ENCODE measurements around the gene SLC11A2. TPM values are rescaled to one million over a fixed set of nuclear protein-coding genes. Genes with fewer than 3 reads are reported as not detected.

The SLC11A2 gene
- total RNA-seq, result 20.5 and 23.7 TPM in 2 replicates

DNA sequence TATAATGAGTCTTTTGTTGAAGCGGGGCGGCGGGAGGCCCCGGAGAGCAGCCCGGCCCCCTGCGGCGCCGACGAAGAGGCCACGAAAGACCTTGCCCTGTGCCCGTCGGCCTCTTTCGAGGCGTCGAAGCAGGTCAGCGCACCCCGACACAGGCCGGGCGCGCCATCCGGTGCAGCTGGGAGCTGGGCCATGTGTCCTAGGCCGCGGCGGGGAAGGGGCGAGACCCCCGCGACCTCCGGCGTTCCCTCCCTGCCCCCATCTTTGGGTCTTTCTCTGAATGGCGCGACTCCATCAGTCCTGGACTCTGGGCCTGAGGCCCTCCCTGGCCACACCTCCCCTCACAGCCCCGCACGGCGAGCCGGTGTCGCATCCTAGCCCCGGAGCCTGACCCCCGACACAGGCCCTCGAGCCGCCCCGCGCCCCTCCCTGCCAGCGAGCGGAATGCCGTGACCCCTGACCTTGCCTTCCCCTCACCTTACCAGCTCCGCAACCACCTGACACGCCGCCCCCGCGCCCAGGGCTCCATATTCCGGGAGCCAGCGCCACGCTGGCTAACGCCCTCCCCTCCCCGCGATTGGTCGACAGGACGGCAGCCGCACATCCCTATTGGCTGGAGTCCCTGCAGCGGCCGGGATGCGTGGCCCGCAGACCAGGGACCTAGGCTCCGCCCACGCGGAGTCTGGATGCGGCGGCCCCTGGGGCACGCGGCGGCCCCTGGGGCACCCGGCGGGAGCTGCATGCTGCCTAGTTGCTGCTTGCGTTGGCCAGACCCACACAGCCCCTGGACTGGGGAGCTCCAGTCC lies at the start of gene SLC11A2:
Gene SLC11A2, minus strand, starts transcription at position 549 of the 803 bp plus-strand sequence. CDS start 15,656 bp downstream, outside the sequence.

GRCh38 chr12:51047655-51048540 lies 21.7 kb upstream of the SLC11A2 start, which contains the start of gene LETMD1:
Gene LETMD1 (plus strand): TSS chr12:51048327. CDS start chr12:51048357, 30 bp downstream.

GRCh38 chr12:50952510-50952909 lies 73.7 kb downstream of the SLC11A2 start, which contains the start of gene HIGD1C:
Gene HIGD1C (plus strand): TSS chr12:50952544. CDS start chr12:50953999, 1,455 bp downstream.

Other genes with a start within 250 kb of the SLC11A2 start
- not detected in 2 replicates for gene TMPRSS12, start 183.5 kb downstream of the SLC11A2 start, total RNA-seq
- gene HIGD1C, start 73.8 kb downstream of the SLC11A2 start, total RNA-seq, result not detected in 2 replicates
- gene LETMD1, start 21.9 kb upstream of the SLC11A2 start, total RNA-seq, result 15.1 and 15.3 TPM in 2 replicates
- gene CSRNP2, start 57.2 kb upstream of the SLC11A2 start, total RNA-seq, result 15.0 and 19.2 TPM in 2 replicates
- 8.3 and 9.5 TPM in 2 replicates for gene TFCP2, start 146.8 kb upstream of the SLC11A2 start, total RNA-seq
- 1.5 and 1.9 TPM in 2 replicates for gene POU6F1, start 191.7 kb upstream of the SLC11A2 start, total RNA-seq
- 210 and 217 TPM in 2 replicates for gene DAZAP2, start 212.4 kb upstream of the SLC11A2 start, total RNA-seq
- gene SMAGP, start 244.0 kb upstream of the SLC11A2 start, total RNA-seq, result 36.0 and 40.8 TPM in 2 replicates